Ramos (cell line): Measurements from ENCODE around the gene ABLIM3.

Experiments
- in situ Hi-C: fragments of 300-500 bp; cut with MboI; formaldehyde crosslinking; loops from one replicate; pipeline ENCODE4 v1.14.3; 2022; ENCODE audit warnings: low sequenced_read_pairs; ENCODE audit not compliant: unreplicated experiment

The ABLIM3 gene

GRCh38 chr5:149299451-149300054 lies 158.3 kb downstream of the ABLIM3 start:
- in situ Hi-C loops, result loop anchor here (25.0 kb wide), 1 partner anchor 263 kb away; the partner anchor contains the start of gene CSNK1A1

GRCh38 chr5:149300441-149300840 lies 159.1 kb downstream of the ABLIM3 start:
- in situ Hi-C loops, result loop anchor here (25.0 kb wide), 1 partner anchor 262 kb away; the partner anchor contains the start of gene CSNK1A1

GRCh38 chr5:149301049-149301743 lies 159.9 kb downstream of the ABLIM3 start:
- in situ Hi-C loops, result loop anchor here (25.0 kb wide), 1 partner anchor 261 kb away; the partner anchor contains the start of gene CSNK1A1

GRCh38 chr5:149301744-149302380 lies 160.6 kb downstream of the ABLIM3 start:
- in situ Hi-C loops, result loop anchor here (25.0 kb wide), 1 partner anchor 260 kb away; the partner anchor contains the start of gene CSNK1A1

- in situ Hi-C loops, result loop anchor here (25.0 kb wide), 1 partner anchor 260 kb away; the partner anchor contains the start of gene CSNK1A1
Measured at GRCh38 chr5:149302641-149303040, 161.3 kb downstream of the ABLIM3 start.

GRCh38 chr5:149303210-149303609 lies 161.9 kb downstream of the ABLIM3 start:
- in situ Hi-C loops, result loop anchor here (25.0 kb wide), 1 partner anchor 259 kb away; the partner anchor contains the start of gene CSNK1A1

- in situ Hi-C loops, result loop anchor here (25.0 kb wide), 1 partner anchor 258 kb away; the partner anchor contains the start of gene CSNK1A1
Measured at GRCh38 chr5:149304195-149305078, 163.1 kb downstream of the ABLIM3 start.

GRCh38 chr5:149309354-149309753 lies 168.1 kb downstream of the ABLIM3 start:
- in situ Hi-C loops, result loop anchor here (25.0 kb wide), 1 partner anchor 253 kb away; the partner anchor contains the start of gene CSNK1A1
